ENCODE results near the gene CCDC50.

CCDC50 gene

GRCh38 chr3:191432162-191432561 is 103.0 kb downstream of the CCDC50 start:
- Histone ChIP-seq H3K27me3 (ENCODE audit: insufficient read depth, low read depth) (no peaks in the 10 kb centered on the region), H3K79me2 (ENCODE audit: insufficient read depth, low read depth) (no peaks in the 10 kb centered on the region), H3K36me3 (ENCODE audit: insufficient read depth) (no peaks in the 10 kb centered on the region), H3K4me3 (IDR thresholded peaks at IDR 0.05; ENCODE audit: insufficient read depth, low read depth, low read length) (no peak overlapping the region), H3K4me1 (ENCODE audit: low read depth, poor library complexity, severe bottlenecking) (no peaks in the 10 kb centered on the region), H4K20me1 (ENCODE audit: insufficient read depth) (no peaks in the 10 kb centered on the region; the same call in 1 of the 2 replicates), H2AFZ (ENCODE audit: low read depth) (no peak overlapping the region), H3K4me2 (no peak overlapping the region), H3K27ac (no peak overlapping the region), H3K9ac (no peak overlapping the region)
- no peak for TF ChIP-seq CTCF (conservative IDR thresholded peaks at IDR 0.05; ENCODE audit: low read depth, low read length)

GRCh38 chr3:191434024-191434423 is 104.8 kb downstream of the CCDC50 start:
- H4K20me1 ChIP-seq (ENCODE audit: insufficient read depth), result no peaks in the 10 kb centered on the region
- no peaks in the 10 kb centered on the region for H3K36me3 ChIP-seq (ENCODE audit: insufficient read depth)
- H3K27ac ChIP-seq, result no peak overlapping the region
- no peaks in the 10 kb centered on the region for H3K4me1 ChIP-seq (ENCODE audit: low read depth, poor library complexity, severe bottlenecking)
- no peak for TF ChIP-seq CTCF (conservative IDR thresholded peaks at IDR 0.05; ENCODE audit: low read depth, low read length)
- no peaks in the 10 kb centered on the region for H3K79me2 ChIP-seq (ENCODE audit: insufficient read depth, low read depth)
- no peak overlapping the region for H3K9ac ChIP-seq
- H3K4me2 ChIP-seq, result no peak overlapping the region
- H2AFZ ChIP-seq (ENCODE audit: low read depth), result no peak overlapping the region
- H3K27me3 ChIP-seq (ENCODE audit: insufficient read depth, low read depth), result no peaks in the 10 kb centered on the region
- H3K4me3 ChIP-seq (IDR thresholded peaks at IDR 0.05; ENCODE audit: insufficient read depth, low read depth, low read length), result no peak overlapping the region

- Histone ChIP-seq H3K36me3 (ENCODE audit: insufficient read depth) (no peaks in the 10 kb centered on the region), H3K4me1 (ENCODE audit: low read depth, poor library complexity, severe bottlenecking) (no peaks in the 10 kb centered on the region), H4K20me1 (ENCODE audit: insufficient read depth) (no peaks in the 10 kb centered on the region), H3K27ac (no peak overlapping the region), H3K9ac (no peak overlapping the region), H2AFZ (ENCODE audit: low read depth) (no peak overlapping the region), H3K27me3 (ENCODE audit: insufficient read depth, low read depth) (no peaks in the 10 kb centered on the region), H3K4me3 (IDR thresholded peaks at IDR 0.05; ENCODE audit: insufficient read depth, low read depth, low read length) (no peak overlapping the region), H3K79me2 (ENCODE audit: insufficient read depth, low read depth) (no peaks in the 10 kb centered on the region), H3K4me2 (no peak overlapping the region)
- no peak for TF ChIP-seq CTCF (conservative IDR thresholded peaks at IDR 0.05; ENCODE audit: low read depth, low read length)
Observed at GRCh38 chr3:191435981-191436380, 106.8 kb downstream of the CCDC50 start.

GRCh38 chr3:191438150-191438814 is 109.1 kb downstream of the CCDC50 start:
- no peaks in the 10 kb centered on the region for H3K36me3 ChIP-seq (ENCODE audit: insufficient read depth)
- no peaks in the 10 kb centered on the region; the same call in 1 of the 2 replicates for H4K20me1 ChIP-seq (ENCODE audit: insufficient read depth)
- no peak overlapping the region for H3K9ac ChIP-seq
- no peak overlapping the region for H2AFZ ChIP-seq (ENCODE audit: low read depth)
- no peak overlapping the region for H3K27ac ChIP-seq
- no peaks in the 10 kb centered on the region for H3K4me1 ChIP-seq (ENCODE audit: low read depth, poor library complexity, severe bottlenecking)
- H3K4me2 ChIP-seq, result no peak overlapping the region
- H3K4me3 ChIP-seq (IDR thresholded peaks at IDR 0.05; ENCODE audit: insufficient read depth, low read depth, low read length), result no peak overlapping the region
- no peaks in the 10 kb centered on the region for H3K27me3 ChIP-seq (ENCODE audit: insufficient read depth, low read depth)
- TF ChIP-seq CTCF (conservative IDR thresholded peaks at IDR 0.05; ENCODE audit: low read depth, low read length), result no peak
- H3K79me2 ChIP-seq (ENCODE audit: insufficient read depth, low read depth), result no peaks in the 10 kb centered on the region
